Esophagus squamous epithelium (tissue), 5 donors: ENCODE measurements around the gene TMPRSS12. TPM values are rescaled to one million over a fixed set of nuclear protein-coding genes. Genes with fewer than 3 reads are reported as not detected.
"Not testable (repeated sequence)": the region's sequence is repeated elsewhere in the genome, so short reads cannot be mapped to it uniquely, and the experiment has no call there.

Experiments
- DNase-seq: peaks from one replicate; lab custom pipeline; 2025; lab: John Stamatoyannopoulos, UW
- H3K27ac ChIP-seq, 4 donors: fragments of 200-600 bp; sonication (generic); one replicate each; pipeline ENCODE4 v1.5.1; 2016 to 2019; ENCODE audit warnings: mild to moderate bottlenecking in 1 of 4
- H3K27me3 ChIP-seq, 4 donors: fragments of 200-600 bp; sonication (generic); 1 replicate in 3 of 4; 2 replicates in 1 of 4; pipeline versions ENCODE4 v1.5.1 to v1.6.0; 2017 to 2021; ENCODE audit warnings: antibody characterized with exemption in 1 of 4
- H3K36me3 ChIP-seq, 3 donors: fragments of 200-600 bp; sonication (generic); one replicate each; pipeline ENCODE4 v1.5.1; 2016 to 2019
- H3K4me1 ChIP-seq, 3 donors: fragments of 200-600 bp; sonication (generic); one replicate each; pipeline ENCODE4 v1.5.1; 2017 to 2019
- H3K4me3 ChIP-seq, 4 donors: fragments of 200-600 bp; sonication (generic); 1 replicate in 3 of 4; 2 replicates in 1 of 4; pipeline ENCODE4 v1.5.1; 2016 to 2019; ENCODE audit warnings: mild to moderate bottlenecking in 2 of 4, moderate library complexity in 1 of 4
- H3K9me3 ChIP-seq, 3 donors: fragments of 200-600 bp; sonication (generic); one replicate each; pipeline ENCODE4 v1.5.1; 2016 to 2019
- POLR2A ChIP-seq, 4 donors: fragments of 450-650 bp; IDR thresholded peaks; one replicate each; pipeline ENCODE4 v1.6.1; 2017; ENCODE audit warnings: antibody characterized with exemption in 4 of 4, mild to moderate bottlenecking in 4 of 4, moderate library complexity in 3 of 4
- WGBS, 2 donors: methylation state at CpG; one replicate each; pipeline ENCODE4 v1.1.5; 2018; 5-methylcytosine and 5-hydroxymethylcytosine counted together
- intact Hi-C: fragments of 100-400 bp; cut with DNase I; formaldehyde crosslinking; loops from one replicate; pipeline ENCODE4 v1.15.0; 2022
- total RNA-seq, 4 donors: library from RNA; depleted of rRNA; stranded (reverse); fragments of >200 nt; gene quantifications; one replicate each; pipeline ENCODE4 v1.1.0, GENCODE V29; 2016
- TF ChIP-seq, protein P1 (sequence below), 6 experiments: fragments of 450-650 bp in 4 of 6; fragments of 200-600 bp in 2 of 6; sonication (generic) in 2 of 6; IDR thresholded peaks; one replicate each; pipeline ENCODE4 v1.5.1; 2016 to 2019; ENCODE audit warnings: antibody characterized with exemption in 6 of 6, mild to moderate bottlenecking in 4 of 6, moderate library complexity in 4 of 6
- donor health status: DM: yes; HTN: yes; CAD: no.

The TMPRSS12 gene, protein sequence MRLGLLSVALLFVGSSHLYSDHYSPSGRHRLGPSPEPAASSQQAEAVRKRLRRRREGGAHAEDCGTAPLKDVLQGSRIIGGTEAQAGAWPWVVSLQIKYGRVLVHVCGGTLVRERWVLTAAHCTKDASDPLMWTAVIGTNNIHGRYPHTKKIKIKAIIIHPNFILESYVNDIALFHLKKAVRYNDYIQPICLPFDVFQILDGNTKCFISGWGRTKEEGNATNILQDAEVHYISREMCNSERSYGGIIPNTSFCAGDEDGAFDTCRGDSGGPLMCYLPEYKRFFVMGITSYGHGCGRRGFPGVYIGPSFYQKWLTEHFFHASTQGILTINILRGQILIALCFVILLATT
- not detected for total RNA-seq

GRCh38 chr12:50842637-50843493 lies at the start of gene TMPRSS12:
Gene TMPRSS12, plus strand, starts transcription at chr12:50842926. Its CDS starts 39 bp downstream, at chr12:50842965.
- WGBS, 2 donors = 41 to 43% methylated on average over 24 to 34 of the region's 36 CpGs

DNA sequence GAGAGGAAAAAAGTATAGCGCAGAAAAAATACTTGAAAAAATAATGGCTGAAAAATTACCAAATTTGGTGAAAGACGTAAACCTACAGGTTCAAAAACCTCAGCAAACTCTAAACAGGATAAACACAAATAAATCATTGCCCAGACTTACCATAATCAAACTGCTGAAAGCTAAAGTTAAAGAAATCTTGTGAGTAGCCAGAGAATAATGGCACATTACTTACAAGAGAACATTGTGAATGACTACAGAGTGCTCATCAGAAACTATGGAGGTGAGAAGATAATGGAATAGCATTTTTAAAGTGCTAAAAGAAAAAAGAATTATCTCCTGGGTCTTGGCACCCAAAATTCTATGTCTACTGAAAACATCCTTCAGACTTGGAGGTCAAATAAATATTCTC lies 42.8 kb upstream of the TMPRSS12 start:
- H3K4me1 ChIP-seq = no peaks in the 10 kb centered on the region
- peaks cover 0 to 25% (median 9%) of the 10 kb centered on the region in 3 donors for H3K9me3 ChIP-seq
- peaks cover 9 to 75% (median 13%) of the 10 kb centered on the region in 3 donors for H3K36me3 ChIP-seq
- H3K27me3 ChIP-seq = no peaks in the 10 kb centered on the region
- TF ChIP-seq POLR2A (IDR thresholded peaks at IDR 0.05) = no peak
- TF ChIP-seq, protein P1, sequence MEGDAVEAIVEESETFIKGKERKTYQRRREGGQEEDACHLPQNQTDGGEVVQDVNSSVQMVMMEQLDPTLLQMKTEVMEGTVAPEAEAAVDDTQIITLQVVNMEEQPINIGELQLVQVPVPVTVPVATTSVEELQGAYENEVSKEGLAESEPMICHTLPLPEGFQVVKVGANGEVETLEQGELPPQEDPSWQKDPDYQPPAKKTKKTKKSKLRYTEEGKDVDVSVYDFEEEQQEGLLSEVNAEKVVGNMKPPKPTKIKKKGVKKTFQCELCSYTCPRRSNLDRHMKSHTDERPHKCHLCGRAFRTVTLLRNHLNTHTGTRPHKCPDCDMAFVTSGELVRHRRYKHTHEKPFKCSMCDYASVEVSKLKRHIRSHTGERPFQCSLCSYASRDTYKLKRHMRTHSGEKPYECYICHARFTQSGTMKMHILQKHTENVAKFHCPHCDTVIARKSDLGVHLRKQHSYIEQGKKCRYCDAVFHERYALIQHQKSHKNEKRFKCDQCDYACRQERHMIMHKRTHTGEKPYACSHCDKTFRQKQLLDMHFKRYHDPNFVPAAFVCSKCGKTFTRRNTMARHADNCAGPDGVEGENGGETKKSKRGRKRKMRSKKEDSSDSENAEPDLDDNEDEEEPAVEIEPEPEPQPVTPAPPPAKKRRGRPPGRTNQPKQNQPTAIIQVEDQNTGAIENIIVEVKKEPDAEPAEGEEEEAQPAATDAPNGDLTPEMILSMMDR (IDR thresholded peaks at IDR 0.05) = no peak
- DNase-seq = no peak
- no peak overlapping the region for H3K4me3 ChIP-seq
- WGBS, 2 donors = 96% methylated on average over 2 of the region's 2 CpGs
- intact Hi-C loops = no loop called here
- no peak overlapping the region for H3K27ac ChIP-seq

More at GRCh38 chr12:50842637-50843493, at the start of gene TMPRSS12:
- no peak for DNase-seq
- H3K27ac ChIP-seq = peak within 1 kb of the TSS in 3 of 4 donors; percentile 69 to 76 (median 76)
- H3K36me3 ChIP-seq = no peaks in the 10 kb centered on the region
- TF ChIP-seq, protein P1 (IDR thresholded peaks at IDR 0.05) = peak in 4 of 6 experiments; percentile 6 to 39 (median 8)
- no peak for TF ChIP-seq POLR2A (IDR thresholded peaks at IDR 0.05)
- peak within 1 kb of the TSS; percentile 23 to 53 (median 46) for H3K4me3 ChIP-seq
- H3K9me3 ChIP-seq = peaks cover 0 to 9% (median 0%) of the 10 kb centered on the region in 3 donors
- intact Hi-C loops = no loop called here
- H3K27me3 ChIP-seq = peaks cover 0 to 6% (median 0%) of the 10 kb centered on the region in 4 donors
- H3K4me1 ChIP-seq = peaks cover 0 to 31% (median 3%) of the 10 kb centered on the region in 3 donors

- DNase-seq = no peak
- Histone ChIP-seq H3K27ac (no peak overlapping the region), H3K27me3 (no peaks in the 10 kb centered on the region), H3K9me3 (peaks cover 0 to 22% (median 9%) of the 10 kb centered on the region in 3 donors), H3K4me1 (no peaks in the 10 kb centered on the region), H3K36me3 (peaks cover 9 to 61% (median 11%) of the 10 kb centered on the region in 3 donors), H3K4me3 (no peak overlapping the region)
- WGBS, 2 donors = 67 to 93% methylated on average over 2 of the region's 2 CpGs
- TF ChIP-seq, protein P1 (IDR thresholded peaks at IDR 0.05) = no peak
- no peak for TF ChIP-seq POLR2A (IDR thresholded peaks at IDR 0.05)
- intact Hi-C loops = no loop called here
Observed at GRCh38 chr12:50803230-50803875, 39.4 kb upstream of the TMPRSS12 start.

DNA sequence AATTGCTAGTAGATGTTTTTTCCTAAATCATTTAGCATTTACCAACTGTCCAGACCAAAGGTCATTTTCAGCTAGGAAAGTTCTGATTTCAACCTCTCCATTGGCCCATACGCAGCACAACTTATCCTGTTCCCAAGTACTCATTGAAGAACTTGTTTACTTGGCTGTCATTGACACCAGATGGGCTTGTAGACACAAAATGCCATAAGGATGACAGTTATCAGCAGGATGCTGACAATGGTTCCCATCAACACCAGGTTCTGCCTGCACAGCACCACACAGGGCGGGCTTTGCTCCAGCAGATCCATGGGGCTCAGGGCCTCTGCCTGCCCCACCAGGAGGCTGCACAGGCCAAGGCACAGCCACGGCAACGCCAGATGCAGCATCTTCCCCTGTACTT lies 36.5 kb upstream of the TMPRSS12 start:
- 94 to 96% methylated on average over 4 of the region's 4 CpGs for WGBS, 2 donors
- TF ChIP-seq POLR2A (IDR thresholded peaks at IDR 0.05) = no peak
- TF ChIP-seq, protein P1 (IDR thresholded peaks at IDR 0.05) = no peak
- Histone ChIP-seq H3K36me3 (peaks cover 2 to 61% (median 3%) of the 10 kb centered on the region in 3 donors), H3K9me3 (no peaks in the 10 kb centered on the region), H3K4me1 (no peaks in the 10 kb centered on the region), H3K27ac (no peak overlapping the region), H3K4me3 (no peak overlapping the region), H3K27me3 (no peaks in the 10 kb centered on the region)
- DNase-seq = no peak
- intact Hi-C loops = no loop called here

GRCh38 chr12:50809131-50809530 lies 33.6 kb upstream of the TMPRSS12 start:
- H3K4me1 ChIP-seq, intact Hi-C loops, H3K9me3 ChIP-seq, H3K4me3 ChIP-seq, H3K27ac ChIP-seq, DNase-seq, H3K27me3 ChIP-seq: not testable (repeated sequence)
- peaks cover 3 to 74% (median 12%) of the 10 kb centered on the region in 3 donors for H3K36me3 ChIP-seq
- 93% methylated on average over 4 of the region's 4 CpGs for WGBS, 2 donors

DNA sequence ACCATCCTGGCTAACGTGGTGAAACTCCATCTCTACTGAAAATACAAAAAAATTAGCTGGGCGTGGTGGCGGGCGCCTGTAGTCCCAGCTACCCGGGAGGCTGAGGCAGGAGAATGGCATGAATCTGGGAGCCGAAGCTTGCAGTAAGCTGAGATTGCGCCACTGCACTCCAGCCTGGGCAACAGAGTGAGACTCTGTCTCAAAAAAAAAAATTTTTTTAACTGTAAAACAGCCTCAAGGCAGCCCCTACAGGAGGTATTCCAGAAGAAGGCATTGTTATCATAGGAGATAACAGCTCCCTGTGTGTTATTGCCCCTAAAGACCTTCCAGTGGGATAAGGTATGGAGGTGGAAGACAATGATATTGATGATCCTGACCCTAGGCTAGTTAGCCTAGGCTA lies 27.8 kb upstream of the TMPRSS12 start:
- intact Hi-C loops = not testable (repeated sequence)

More for the DNA sequence above, 27.8 kb upstream of the TMPRSS12 start:
- H3K36me3 ChIP-seq = peaks cover 18 to 100% (median 29%) of the 10 kb centered on the region in 3 donors
- H3K27me3 ChIP-seq, H3K9me3 ChIP-seq, DNase-seq, H3K4me1 ChIP-seq, H3K4me3 ChIP-seq, H3K27ac ChIP-seq: not testable (repeated sequence)
- 97 to 98% methylated on average over 7 of the region's 7 CpGs for WGBS, 2 donors
